HEK293 (cell line): ENCODE measurements around the gene WDHD1.

Experiments used
- CTCF ChIA-PET: fragments of 350-600 bp; formaldehyde crosslinking; extraction: SDS; loops from one replicate; lab custom pipeline; 2021; ENCODE audit warnings: antibody characterized with exemption; lab: Yijun Ruan, JAX
- POLR2A ChIA-PET: fragments of 300-600 bp; formaldehyde crosslinking; extraction: SDS; loops from one replicate; lab custom pipeline; 2020; ENCODE audit warnings: antibody characterized with exemption, inconsistent platforms; lab: Yijun Ruan, JAX
- H3K27ac ChIP-seq: fragments of 200-500 bp; sonication (Bioruptor generic); 2 replicates; pipeline ENCODE4 v1.5.1; 2014; ENCODE audit warnings: low read depth, low read length, control low read depth, inconsistent platforms; ENCODE audit errors: extremely low read depth
- H3K36me3 ChIP-seq, 2 experiments: fragments of 200-500 bp in 1 of 2; sonication (Bioruptor generic) in 1 of 2; 1 replicate in 1 of 2; 2 replicates in 1 of 2; pipeline ENCODE4 v1.5.1; 2014 to 2017; ENCODE audit warnings: inconsistent platforms in 2 of 2, low read length in 2 of 2; ENCODE audit not compliant: control insufficient read depth in 2 of 2, insufficient read depth in 1 of 2
- H3K4me1 ChIP-seq: fragments of 200-500 bp; sonication (Bioruptor generic); 2 replicates; pipeline ENCODE4 v1.5.1; 2014; ENCODE audit warnings: mild to moderate bottlenecking, low read length, inconsistent platforms; ENCODE audit not compliant: control insufficient read depth, insufficient read depth
- H3K4me3 ChIP-seq: 2 replicates; pipeline ENCODE4 v1.5.1; 2011; ENCODE audit warnings: low read depth, mild to moderate bottlenecking, control low read depth, low read length, moderate library complexity
- H3K9me3 ChIP-seq: fragments of 200-500 bp; sonication (Bioruptor generic); 2 replicates; pipeline ENCODE4 v1.5.1; 2014; ENCODE audit warnings: low read depth, low read length, inconsistent platforms; ENCODE audit not compliant: control insufficient read depth, insufficient read depth
- HOXD13 ChIP-seq: sonication (generic); formaldehyde crosslinking; IDR thresholded peaks from 2 replicates; pipeline ENCODE4 v1.8.0; 2022; ENCODE audit warnings: missing genetic modification reagents, borderline replicate concordance
- PRDM1 ChIP-seq: fragments of 450-650 bp; formaldehyde crosslinking; IDR thresholded peaks from 2 replicates; pipeline ENCODE4; 2016; ENCODE audit warnings: missing biosample characterization, missing genetic modification characterization
- REST ChIP-seq: fragments of 450-650 bp; formaldehyde crosslinking; IDR thresholded peaks from 2 replicates; pipeline ENCODE4 v1.5.1; 2016; ENCODE audit warnings: missing biosample characterization, missing genetic modification characterization
- ZBTB1 ChIP-seq: fragments of 450-650 bp; formaldehyde crosslinking; IDR thresholded peaks from 2 replicates; pipeline ENCODE4 v1.5.1; 2016; ENCODE audit warnings: missing biosample characterization, missing genetic modification characterization
- ZNF174 ChIP-seq: fragments of 450-650 bp; formaldehyde crosslinking; IDR thresholded peaks from 2 replicates; pipeline ENCODE4 v1.5.0; 2017; ENCODE audit warnings: missing biosample characterization, mild to moderate bottlenecking, missing genetic modification characterization
- ZNF184 ChIP-seq: fragments of 450-650 bp; IDR thresholded peaks from 2 replicates; pipeline ENCODE4 v1.5.1; 2018; ENCODE audit warnings: missing biosample characterization, mild to moderate bottlenecking, missing genetic modification characterization
- ZNF26 ChIP-seq: fragments of 450-650 bp; formaldehyde crosslinking; IDR thresholded peaks from 2 replicates; pipeline ENCODE4 v1.5.1; 2016; ENCODE audit warnings: missing biosample characterization, missing genetic modification characterization
- ZNF473 ChIP-seq: fragments of 450-650 bp; formaldehyde crosslinking; IDR thresholded peaks from 2 replicates; pipeline ENCODE4 v1.5.1; 2017; ENCODE audit warnings: missing biosample characterization, missing genetic modification characterization
- ZNF626 ChIP-seq: fragments of 450-650 bp; sonication (Bioruptor Pico); formaldehyde crosslinking; IDR thresholded peaks from 2 replicates; pipeline ENCODE4 v1.5.1; 2018; ENCODE audit warnings: missing biosample characterization, missing genetic modification characterization, inconsistent platforms
- ZNF629 ChIP-seq: fragments of 450-650 bp; formaldehyde crosslinking; IDR thresholded peaks from 2 replicates; pipeline ENCODE4 v1.5.1; 2017; ENCODE audit warnings: missing biosample characterization, missing genetic modification characterization
- ZNF660 ChIP-seq: fragments of 450-650 bp; IDR thresholded peaks from 2 replicates; pipeline ENCODE4 v1.5.1; 2018; ENCODE audit warnings: missing biosample characterization, mild to moderate bottlenecking, missing genetic modification characterization
- TF ChIP-seq, protein P1 (sequence below): fragments of 450-650 bp; formaldehyde crosslinking; IDR thresholded peaks from 2 replicates; pipeline ENCODE4 v1.5.1; 2017; ENCODE audit warnings: missing biosample characterization, missing genetic modification characterization
- TF ChIP-seq, protein P2 (sequence below): fragments of 450-650 bp; formaldehyde crosslinking; IDR thresholded peaks from 2 replicates; pipeline ENCODE4 v1.5.1; 2016; ENCODE audit warnings: missing biosample characterization, missing genetic modification characterization, low read depth
- TF ChIP-seq, protein P3 (sequence below): sonication (generic); formaldehyde crosslinking; IDR thresholded peaks from 2 replicates; pipeline ENCODE4 v1.8.1; 2022; ENCODE audit warnings: mild to moderate bottlenecking, moderate library complexity, missing genetic modification reagents
- TF ChIP-seq, protein P4 (sequence below): fragments of 450-650 bp; formaldehyde crosslinking; IDR thresholded peaks from 2 replicates; pipeline ENCODE4 v1.5.1; 2016; ENCODE audit warnings: missing biosample characterization, missing genetic modification characterization

WDHD1 gene

DNA sequence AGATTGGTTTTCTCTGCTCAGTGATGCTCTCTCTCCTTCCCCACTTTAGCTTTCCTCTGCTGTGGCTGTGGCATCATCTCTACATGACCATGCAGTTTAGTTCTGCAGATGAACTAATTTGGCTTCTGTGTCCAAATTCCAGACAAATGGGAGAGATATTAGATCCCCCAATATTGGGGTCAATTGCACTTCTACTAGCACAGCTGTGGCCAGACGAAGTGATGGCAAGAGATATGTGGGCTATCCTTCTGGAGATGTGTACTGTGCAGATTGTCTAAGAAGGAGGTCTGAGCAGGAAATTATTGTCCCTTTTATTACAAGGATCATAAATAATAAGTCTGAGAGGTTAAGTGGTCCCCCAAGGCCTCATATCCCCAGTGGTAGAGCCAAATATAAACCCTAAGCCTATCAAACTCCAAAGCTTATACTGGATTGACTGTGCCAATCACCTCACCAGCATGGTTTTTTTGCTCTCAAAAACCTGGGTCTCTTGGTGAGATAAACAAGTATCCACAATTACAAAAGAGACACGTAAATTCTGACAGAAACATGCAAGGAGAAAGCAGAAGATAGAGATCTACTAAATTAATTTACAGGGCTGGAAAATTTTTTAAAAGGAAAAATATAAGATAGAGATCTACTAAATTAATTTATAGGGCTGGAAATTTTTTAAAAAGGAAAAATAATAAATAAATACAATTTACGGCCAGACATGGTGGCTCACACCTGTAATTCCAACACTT is 95.1 kb downstream of the WDHD1 start:
- peaks cover 0 to 3% of the 10 kb centered on the region in 2 experiments; a peak in 2 of 3 replicates for H3K36me3 ChIP-seq
- TF ChIP-seq ZNF174 (tag by site-specific recombination) (no peak), PRDM1 (0 out of 2 replicates have a peak, but pooled peaks have one; percentile 46)
- POLR2A ChIA-PET = no interaction called here

GRCh38 chr14:54931101-54931500 is 95.8 kb downstream of the WDHD1 start:
- no peak overlapping the region for H3K27ac ChIP-seq
- TF ChIP-seq, protein P1, sequence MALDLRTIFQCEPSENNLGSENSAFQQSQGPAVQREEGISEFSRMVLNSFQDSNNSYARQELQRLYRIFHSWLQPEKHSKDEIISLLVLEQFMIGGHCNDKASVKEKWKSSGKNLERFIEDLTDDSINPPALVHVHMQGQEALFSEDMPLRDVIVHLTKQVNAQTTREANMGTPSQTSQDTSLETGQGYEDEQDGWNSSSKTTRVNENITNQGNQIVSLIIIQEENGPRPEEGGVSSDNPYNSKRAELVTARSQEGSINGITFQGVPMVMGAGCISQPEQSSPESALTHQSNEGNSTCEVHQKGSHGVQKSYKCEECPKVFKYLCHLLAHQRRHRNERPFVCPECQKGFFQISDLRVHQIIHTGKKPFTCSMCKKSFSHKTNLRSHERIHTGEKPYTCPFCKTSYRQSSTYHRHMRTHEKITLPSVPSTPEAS (tag by site-specific recombination) = no peak
- TF ChIP-seq, protein P2, sequence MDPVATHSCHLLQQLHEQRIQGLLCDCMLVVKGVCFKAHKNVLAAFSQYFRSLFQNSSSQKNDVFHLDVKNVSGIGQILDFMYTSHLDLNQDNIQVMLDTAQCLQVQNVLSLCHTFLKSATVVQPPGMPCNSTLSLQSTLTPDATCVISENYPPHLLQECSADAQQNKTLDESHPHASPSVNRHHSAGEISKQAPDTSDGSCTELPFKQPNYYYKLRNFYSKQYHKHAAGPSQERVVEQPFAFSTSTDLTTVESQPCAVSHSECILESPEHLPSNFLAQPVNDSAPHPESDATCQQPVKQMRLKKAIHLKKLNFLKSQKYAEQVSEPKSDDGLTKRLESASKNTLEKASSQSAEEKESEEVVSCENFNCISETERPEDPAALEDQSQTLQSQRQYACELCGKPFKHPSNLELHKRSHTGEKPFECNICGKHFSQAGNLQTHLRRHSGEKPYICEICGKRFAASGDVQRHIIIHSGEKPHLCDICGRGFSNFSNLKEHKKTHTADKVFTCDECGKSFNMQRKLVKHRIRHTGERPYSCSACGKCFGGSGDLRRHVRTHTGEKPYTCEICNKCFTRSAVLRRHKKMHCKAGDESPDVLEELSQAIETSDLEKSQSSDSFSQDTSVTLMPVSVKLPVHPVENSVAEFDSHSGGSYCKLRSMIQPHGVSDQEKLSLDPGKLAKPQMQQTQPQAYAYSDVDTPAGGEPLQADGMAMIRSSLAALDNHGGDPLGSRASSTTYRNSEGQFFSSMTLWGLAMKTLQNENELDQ = no peak
- TF ChIP-seq, protein P3, sequence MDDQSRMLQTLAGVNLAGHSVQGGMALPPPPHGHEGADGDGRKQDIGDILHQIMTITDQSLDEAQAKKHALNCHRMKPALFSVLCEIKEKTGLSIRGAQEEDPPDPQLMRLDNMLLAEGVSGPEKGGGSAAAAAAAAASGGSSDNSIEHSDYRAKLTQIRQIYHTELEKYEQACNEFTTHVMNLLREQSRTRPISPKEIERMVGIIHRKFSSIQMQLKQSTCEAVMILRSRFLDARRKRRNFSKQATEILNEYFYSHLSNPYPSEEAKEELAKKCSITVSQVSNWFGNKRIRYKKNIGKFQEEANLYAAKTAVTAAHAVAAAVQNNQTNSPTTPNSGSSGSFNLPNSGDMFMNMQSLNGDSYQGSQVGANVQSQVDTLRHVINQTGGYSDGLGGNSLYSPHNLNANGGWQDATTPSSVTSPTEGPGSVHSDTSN (CRISPR knock-in tag) = no peak
- no peak for TF ChIP-seq ZNF184
- no peak for TF ChIP-seq ZBTB1 (tag by site-specific recombination)
- TF ChIP-seq ZNF629 (tag by site-specific recombination) = no peak
- no peak for TF ChIP-seq REST (tag by site-specific recombination)
- no peak for TF ChIP-seq ZNF660
- no peak for TF ChIP-seq ZNF626 (tag by site-specific recombination)
- TF ChIP-seq, protein P4, sequence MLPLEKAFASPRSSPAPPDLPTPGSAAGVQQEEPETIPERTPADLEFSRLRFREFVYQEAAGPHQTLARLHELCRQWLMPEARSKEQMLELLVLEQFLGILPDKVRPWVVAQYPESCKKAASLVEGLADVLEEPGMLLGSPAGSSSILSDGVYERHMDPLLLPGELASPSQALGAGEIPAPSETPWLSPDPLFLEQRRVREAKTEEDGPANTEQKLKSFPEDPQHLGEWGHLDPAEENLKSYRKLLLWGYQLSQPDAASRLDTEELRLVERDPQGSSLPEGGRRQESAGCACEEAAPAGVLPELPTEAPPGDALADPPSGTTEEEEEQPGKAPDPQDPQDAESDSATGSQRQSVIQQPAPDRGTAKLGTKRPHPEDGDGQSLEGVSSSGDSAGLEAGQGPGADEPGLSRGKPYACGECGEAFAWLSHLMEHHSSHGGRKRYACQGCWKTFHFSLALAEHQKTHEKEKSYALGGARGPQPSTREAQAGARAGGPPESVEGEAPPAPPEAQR (tag by site-specific recombination) = no peak
- TF ChIP-seq ZNF473 (tag by site-specific recombination) = no peak
- TF ChIP-seq ZNF26 (tag by site-specific recombination) = no peak
- no peak for TF ChIP-seq HOXD13 (CRISPR knock-in tag)
- peaks cover 0 to 2% of the 10 kb centered on the region in 2 experiments; a peak in 2 of 3 replicates for H3K36me3 ChIP-seq
- ChIA-PET POLR2A (no interaction called here), CTCF (interaction anchor here (0.6 kb wide), 1 partner anchor 186 kb away, joined by 8 read pairs; no protein-coding TSS in a partner anchor)
- no peaks in the 10 kb centered on the region for H3K9me3 ChIP-seq
- 0 out of 2 replicates have a peak, but pooled peaks cover 4% of the 10 kb centered on the region for H3K4me1 ChIP-seq
- H3K4me3 ChIP-seq = no peak overlapping the region

More for the DNA sequence above, 95.1 kb downstream of the WDHD1 start:
- H3K4me1 ChIP-seq = 0 out of 2 replicates have a peak, but pooled peaks cover 4% of the 10 kb centered on the region
- CTCF ChIA-PET = no interaction called here
- H3K4me3 ChIP-seq = no peak overlapping the region
- H3K9me3 ChIP-seq = no peaks in the 10 kb centered on the region
- H3K27ac ChIP-seq = no peak overlapping the region
